GM12875 (cell line): ENCODE results near the gene DACT2.
"Not testable (repeated sequence)": the region's sequence is repeated elsewhere in the genome, so short reads cannot be mapped to it uniquely, and the experiment has no call there.

Source experiments
- H3K4me3 ChIP-seq: one replicate; pipeline ENCODE4 v1.5.1; 2011; ENCODE audit warnings: low read depth, low read length, control low read depth
- CTCF ChIP-seq: IDR thresholded peaks from 2 replicates; pipeline ENCODE4 v1.5.1; 2011; ENCODE audit warnings: low read depth, mild to moderate bottlenecking, control low read depth, inconsistent platforms, low read length, moderate library complexity, borderline replicate concordance; ENCODE audit not compliant: insufficient read depth

Gene DACT2

GRCh38 chr6:168314948-168315347 is 4.6 kb downstream of the DACT2 start:
- H3K4me3 ChIP-seq: no peak overlapping the region
- TF ChIP-seq CTCF: no peak

DNA sequence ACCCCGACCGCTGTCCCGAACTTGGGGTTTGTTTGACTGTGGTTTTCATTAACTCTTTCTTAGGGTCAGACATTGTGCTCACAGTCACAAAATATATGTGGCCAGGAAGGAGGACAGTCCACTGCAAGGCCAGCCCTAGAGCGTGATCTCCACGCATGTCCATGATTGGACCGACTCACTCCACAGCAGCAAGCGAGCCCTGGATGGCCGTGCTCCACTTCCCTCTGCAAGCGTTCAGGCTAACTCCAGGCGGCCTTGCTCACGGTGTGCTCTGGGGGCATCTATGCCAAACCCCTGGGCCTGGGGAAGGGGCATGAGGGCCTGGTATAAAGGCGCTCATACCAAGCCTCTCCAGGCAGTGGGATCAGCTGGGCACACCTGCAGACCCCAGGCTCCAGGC is 5.6 kb downstream of the DACT2 start:
- TF ChIP-seq CTCF: no peak
- H3K4me3 ChIP-seq: no peak overlapping the region

DNA sequence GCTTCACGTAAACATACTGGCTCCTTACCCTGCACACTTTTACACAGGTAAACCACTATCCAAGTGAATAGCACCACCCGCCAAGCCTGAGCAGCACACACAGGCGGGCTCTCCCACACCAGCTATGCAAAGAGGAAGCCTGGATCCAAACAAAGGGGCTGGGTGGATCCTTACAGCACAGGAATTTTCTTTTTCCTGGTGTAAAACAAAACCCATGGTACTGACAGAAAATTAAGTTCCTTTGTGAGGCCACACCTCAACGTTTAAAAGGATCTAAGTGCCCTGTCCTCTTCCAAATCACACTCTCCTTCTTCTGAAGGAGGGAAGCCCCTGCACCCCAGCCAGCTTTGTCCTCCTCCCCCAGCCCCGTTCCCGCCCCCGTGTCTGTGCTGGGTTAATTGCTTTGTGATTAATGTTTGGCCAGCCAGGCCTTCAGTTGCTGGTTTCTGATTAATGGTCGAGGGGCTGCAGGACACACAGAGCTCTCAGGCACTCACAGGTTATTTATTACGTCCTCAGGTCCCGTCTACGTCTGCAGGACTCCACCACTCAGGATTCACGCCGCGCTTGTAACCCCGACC is 6.1 kb downstream of the DACT2 start:
- TF ChIP-seq CTCF: no peak
- no peak overlapping the region for H3K4me3 ChIP-seq

DNA sequence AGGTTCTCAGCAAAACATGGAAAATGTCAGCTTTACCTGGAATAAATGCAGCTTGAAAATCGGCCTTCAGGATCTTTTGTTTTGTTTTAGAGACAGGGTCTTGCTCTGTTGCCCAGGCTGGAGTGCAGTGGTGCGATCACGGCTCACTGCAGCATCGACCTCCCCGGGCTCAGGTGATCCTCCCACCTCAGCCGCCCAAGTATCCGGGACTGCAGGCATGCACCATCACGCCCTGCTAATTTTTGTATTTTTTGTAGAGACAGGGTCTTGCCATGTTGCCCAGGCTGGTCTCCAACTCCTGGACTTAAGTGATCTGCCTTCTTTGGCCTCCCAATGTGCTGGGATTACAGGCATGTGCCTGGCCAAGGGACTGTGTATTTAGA is 7.5 kb downstream of the DACT2 start:
- H3K4me3 ChIP-seq: not testable (repeated sequence)

GRCh38 chr6:168311410-168312124 is 8.0 kb downstream of the DACT2 start:
- no peak overlapping the region for H3K4me3 ChIP-seq
- no peak for TF ChIP-seq CTCF

GRCh38 chr6:168310945-168311344 is 8.6 kb downstream of the DACT2 start:
- no peak for TF ChIP-seq CTCF

DNA sequence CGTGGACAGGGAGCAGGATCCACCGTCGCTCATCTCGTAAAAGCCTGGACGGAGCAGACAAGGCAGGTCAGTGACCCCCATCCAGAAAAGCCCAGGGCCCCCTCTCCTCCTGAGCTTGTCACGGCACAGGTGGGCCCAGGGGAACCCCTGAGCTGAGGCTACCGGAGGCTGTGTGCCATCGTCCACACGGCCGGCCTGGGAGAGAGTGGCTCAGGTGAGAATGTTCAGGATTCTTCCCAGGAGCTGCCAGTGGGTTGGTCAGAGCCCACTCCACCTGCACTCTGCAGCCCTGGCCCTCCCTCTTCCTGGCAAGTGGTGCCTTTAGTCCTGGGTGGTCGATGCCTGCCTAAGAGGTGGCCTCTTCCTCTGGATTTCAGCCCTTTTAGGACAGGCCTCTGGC is 9.2 kb downstream of the DACT2 start:
- no peak for TF ChIP-seq CTCF
- H3K4me3 ChIP-seq: no peak overlapping the region

More at GRCh38 chr6:168310945-168311344, 8.6 kb downstream of the DACT2 start:
- H3K4me3 ChIP-seq: no peak overlapping the region
